Right lobe of liver (tissue), 4 donors: ENCODE data around the gene NIP7.

Experiments used
- CTCF ChIP-seq, 4 donors: fragments of 200-600 bp in 3 of 4; fragments of 450-650 bp in 1 of 4; IDR thresholded peaks; one replicate each; pipeline versions ENCODE4 v1.5.1 to v1.8.0; 2016 to 2022; ENCODE audit warnings: antibody characterized with exemption in 4 of 4, mild to moderate bottlenecking in 2 of 4
- POLR2A ChIP-seq: fragments of 450-650 bp; IDR thresholded peaks from one replicate; pipeline ENCODE4 v1.6.1; 2017; ENCODE audit warnings: antibody characterized with exemption, mild to moderate bottlenecking
- donor health status: DM: no; HTN: no; CAD: no.
- donor health status: DM: no; HTN: no; CAD: no.
- donor health status: DM: no; HTN: yes; CAD: no.

GRCh38 chr16:69350536-69351133, 11.1 kb downstream of the NIP7 start:
- TF ChIP-seq CTCF (IDR thresholded peaks at IDR 0.05) (no peak), POLR2A (no peak)
